Posterior vena cava (tissue), 2 donors: ENCODE measurements around the gene FGF14. TPM values are rescaled to one million over a fixed set of nuclear protein-coding genes. Genes with fewer than 3 reads are reported as not detected.
"Not testable (repeated sequence)": the region's sequence is repeated elsewhere in the genome, so short reads cannot be mapped to it uniquely, and the experiment has no call there.

Experiments
- DNase-seq: peaks from one replicate; pipeline ENCODE4 v3.0.0-alpha.2; 2020; ENCODE audit warnings: low spot score
- intact Hi-C, 2 donors: fragments of 100-400 bp; cut with DNase I; formaldehyde crosslinking; loops; one replicate each; pipeline versions ENCODE4 v1.14.1 to v1.14.2; 2022 to 2023
- total RNA-seq, 2 donors: library from RNA; stranded (reverse); fragmentation: NEBNext Ultra II Directional; extraction: Animal tissue kit (Norgen Biotek cat#: 25700); gene quantifications; one replicate each; pipeline ENCODE4 v1.2.1, GENCODE V29; 2021
- donor health status: DM: yes; HTN: yes; CAD: no.
- donor health status: DM: yes; HTN: yes; CAD: no.

Gene FGF14
- total RNA-seq, 2 donors from 2014 or later, result 4.6 to 6.6 TPM

GRCh38 chr13:102028206-102028605, 373.6 kb downstream of the FGF14 start:
- DNase-seq, result no peak
- intact Hi-C loops, result no loop called here

- intact Hi-C loops, result no loop called here
- DNase-seq, result no peak
These were observed 380.1 kb downstream of the FGF14 start for GRCh38 chr13:102021777-102022176.

GRCh38 chr13:102020611-102021216, 381.1 kb downstream of the FGF14 start:
- intact Hi-C loops, result no loop called here
- DNase-seq, result no peak

- no peak for DNase-seq
- intact Hi-C loops, result no loop called here
These were observed 383.1 kb downstream of the FGF14 start for GRCh38 chr13:102018716-102019115.

- intact Hi-C loops, result no loop called here
- DNase-seq, result no peak
These were observed 384.6 kb downstream of the FGF14 start for GRCh38 chr13:102017248-102017647.

GRCh38 chr13:102012299-102013293, 389.3 kb downstream of the FGF14 start:
- no peak for DNase-seq
- intact Hi-C loops, result no loop called here

GRCh38 chr13:102011455-102011854, 390.4 kb downstream of the FGF14 start:
- DNase-seq, intact Hi-C loops: not testable (repeated sequence)

GRCh38 chr13:102003848-102004570, 397.8 kb downstream of the FGF14 start:
- DNase-seq, result no peak
- intact Hi-C loops, result no loop called here

GRCh38 chr13:102002287-102002686, 399.6 kb downstream of the FGF14 start:
- intact Hi-C loops, result no loop called here
- DNase-seq, result no peak

GRCh38 chr13:102000764-102001163, 401.1 kb downstream of the FGF14 start:
- intact Hi-C loops, result no loop called here

GRCh38 chr13:101998129-101998528, 403.7 kb downstream of the FGF14 start:
- intact Hi-C loops, result no loop called here
- no peak for DNase-seq

More at GRCh38 chr13:102000764-102001163, 401.1 kb downstream of the FGF14 start:
- DNase-seq, result no peak

- no peak for DNase-seq
- intact Hi-C loops, result no loop called here
These were observed 404.9 kb downstream of the FGF14 start for GRCh38 chr13:101996954-101997353.

GRCh38 chr13:101989798-101990350, 412.0 kb downstream of the FGF14 start:
- DNase-seq, result no peak
- intact Hi-C loops, result no loop called here

- DNase-seq, result no peak
- intact Hi-C loops, result no loop called here
These were observed 413.7 kb downstream of the FGF14 start for GRCh38 chr13:101988140-101988539.

- intact Hi-C loops, result no loop called here
- no peak for DNase-seq
These were observed 415.5 kb downstream of the FGF14 start for GRCh38 chr13:101986316-101986715.

- intact Hi-C loops, result no loop called here
- DNase-seq, result no peak
These were observed 416.5 kb downstream of the FGF14 start for GRCh38 chr13:101985321-101985720.

- intact Hi-C loops, result no loop called here
- DNase-seq, result no peak
These were observed 418.9 kb downstream of the FGF14 start for GRCh38 chr13:101982903-101983302.

- DNase-seq, result no peak
- intact Hi-C loops, result no loop called here
These were observed 422.0 kb downstream of the FGF14 start for GRCh38 chr13:101979825-101980224.

GRCh38 chr13:101978552-101979315, 423.1 kb downstream of the FGF14 start:
- no peak for DNase-seq
- intact Hi-C loops, result no loop called here
